HL-60 (cell line): ENCODE measurements around the gene CEACAM4.

Experiments
- DNase-seq, 2 experiments: peaks; one replicate each; pipeline ENCODE4 v3.0.0-alpha.2; 2010 to 2020; ENCODE audit warnings: low read depth in 1 of 2, low spot score in 1 of 2
- H3K27ac ChIP-seq: fragments of 250-450 bp; sonication (Bioruptor Pico); replicated peaks from 2 replicates; pipeline ENCODE4 v1.5.1; 2020; ENCODE audit warnings: mild to moderate bottlenecking, moderate library complexity
- H3K27me3 ChIP-seq: fragments of 250-450 bp; sonication (Bioruptor Pico); 2 replicates; pipeline ENCODE4 v1.5.1; 2021; ENCODE audit warnings: mild to moderate bottlenecking, moderate library complexity; ENCODE audit not compliant: insufficient read depth, poor library complexity, severe bottlenecking
- H3K4me3 ChIP-seq: replicated peaks from 2 replicates; pipeline ENCODE4 v1.5.1; 2011; ENCODE audit warnings: mild to moderate bottlenecking, control low read depth, low read length; ENCODE audit not compliant: insufficient read depth
- GABPA ChIP-seq: IDR thresholded peaks from 2 replicates; pipeline ENCODE4 v1.6.1; 2012; ENCODE audit warnings: low read depth
- POLR2AphosphoS5 ChIP-seq: IDR thresholded peaks from 2 replicates; pipeline ENCODE4 v1.6.1; 2012; ENCODE audit warnings: low read depth
- SPI1 ChIP-seq: IDR thresholded peaks from 2 replicates; pipeline ENCODE4 v1.6.1; 2012; ENCODE audit warnings: low read depth, mild to moderate bottlenecking, borderline replicate concordance
- TF ChIP-seq, protein P1 (sequence below): IDR thresholded peaks from 2 replicates; pipeline ENCODE4 v1.6.1; 2012; ENCODE audit warnings: low read depth; ENCODE audit not compliant: insufficient replicate concordance
- TF ChIP-seq, protein P2 (sequence below): IDR thresholded peaks from one replicate; pipeline ENCODE4 v1.5.1; 2011; ENCODE audit warnings: low read length, control low read depth, inconsistent platforms; ENCODE audit not compliant: insufficient read depth

Gene CEACAM4

DNA sequence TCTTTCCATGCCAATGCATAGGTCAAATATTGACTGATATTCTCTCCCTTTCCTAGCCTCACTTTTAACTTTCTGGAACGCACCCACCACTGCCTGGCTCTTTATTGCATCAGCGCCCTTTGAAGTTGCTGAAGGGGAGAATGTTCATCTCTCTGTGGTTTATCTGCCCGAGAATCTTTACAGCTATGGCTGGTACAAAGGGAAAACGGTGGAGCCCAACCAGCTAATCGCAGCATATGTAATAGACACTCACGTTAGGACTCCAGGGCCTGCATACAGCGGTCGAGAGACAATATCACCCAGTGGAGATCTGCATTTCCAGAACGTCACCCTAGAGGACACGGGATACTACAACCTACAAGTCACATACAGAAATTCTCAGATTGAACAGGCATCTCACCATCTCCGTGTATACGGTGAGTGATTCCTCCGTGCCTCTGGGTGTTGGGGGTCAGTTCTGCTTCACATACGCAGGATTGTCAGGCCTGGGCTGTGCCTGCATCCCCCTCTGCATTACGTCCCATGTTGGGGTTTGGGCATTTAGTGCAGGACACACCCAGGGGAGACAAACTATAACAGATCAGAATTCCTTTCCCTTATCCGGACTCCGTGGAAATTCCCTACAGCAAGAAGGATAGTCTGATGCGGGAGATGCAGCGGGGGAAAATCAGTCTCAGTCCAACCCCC is 49.6 kb downstream of the CEACAM4 start:
- TF ChIP-seq POLR2AphosphoS5: no peak
- TF ChIP-seq, protein P1, sequence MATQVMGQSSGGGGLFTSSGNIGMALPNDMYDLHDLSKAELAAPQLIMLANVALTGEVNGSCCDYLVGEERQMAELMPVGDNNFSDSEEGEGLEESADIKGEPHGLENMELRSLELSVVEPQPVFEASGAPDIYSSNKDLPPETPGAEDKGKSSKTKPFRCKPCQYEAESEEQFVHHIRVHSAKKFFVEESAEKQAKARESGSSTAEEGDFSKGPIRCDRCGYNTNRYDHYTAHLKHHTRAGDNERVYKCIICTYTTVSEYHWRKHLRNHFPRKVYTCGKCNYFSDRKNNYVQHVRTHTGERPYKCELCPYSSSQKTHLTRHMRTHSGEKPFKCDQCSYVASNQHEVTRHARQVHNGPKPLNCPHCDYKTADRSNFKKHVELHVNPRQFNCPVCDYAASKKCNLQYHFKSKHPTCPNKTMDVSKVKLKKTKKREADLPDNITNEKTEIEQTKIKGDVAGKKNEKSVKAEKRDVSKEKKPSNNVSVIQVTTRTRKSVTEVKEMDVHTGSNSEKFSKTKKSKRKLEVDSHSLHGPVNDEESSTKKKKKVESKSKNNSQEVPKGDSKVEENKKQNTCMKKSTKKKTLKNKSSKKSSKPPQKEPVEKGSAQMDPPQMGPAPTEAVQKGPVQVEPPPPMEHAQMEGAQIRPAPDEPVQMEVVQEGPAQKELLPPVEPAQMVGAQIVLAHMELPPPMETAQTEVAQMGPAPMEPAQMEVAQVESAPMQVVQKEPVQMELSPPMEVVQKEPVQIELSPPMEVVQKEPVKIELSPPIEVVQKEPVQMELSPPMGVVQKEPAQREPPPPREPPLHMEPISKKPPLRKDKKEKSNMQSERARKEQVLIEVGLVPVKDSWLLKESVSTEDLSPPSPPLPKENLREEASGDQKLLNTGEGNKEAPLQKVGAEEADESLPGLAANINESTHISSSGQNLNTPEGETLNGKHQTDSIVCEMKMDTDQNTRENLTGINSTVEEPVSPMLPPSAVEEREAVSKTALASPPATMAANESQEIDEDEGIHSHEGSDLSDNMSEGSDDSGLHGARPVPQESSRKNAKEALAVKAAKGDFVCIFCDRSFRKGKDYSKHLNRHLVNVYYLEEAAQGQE: no peak
- TF ChIP-seq GABPA: no peak
- TF ChIP-seq, protein P2, sequence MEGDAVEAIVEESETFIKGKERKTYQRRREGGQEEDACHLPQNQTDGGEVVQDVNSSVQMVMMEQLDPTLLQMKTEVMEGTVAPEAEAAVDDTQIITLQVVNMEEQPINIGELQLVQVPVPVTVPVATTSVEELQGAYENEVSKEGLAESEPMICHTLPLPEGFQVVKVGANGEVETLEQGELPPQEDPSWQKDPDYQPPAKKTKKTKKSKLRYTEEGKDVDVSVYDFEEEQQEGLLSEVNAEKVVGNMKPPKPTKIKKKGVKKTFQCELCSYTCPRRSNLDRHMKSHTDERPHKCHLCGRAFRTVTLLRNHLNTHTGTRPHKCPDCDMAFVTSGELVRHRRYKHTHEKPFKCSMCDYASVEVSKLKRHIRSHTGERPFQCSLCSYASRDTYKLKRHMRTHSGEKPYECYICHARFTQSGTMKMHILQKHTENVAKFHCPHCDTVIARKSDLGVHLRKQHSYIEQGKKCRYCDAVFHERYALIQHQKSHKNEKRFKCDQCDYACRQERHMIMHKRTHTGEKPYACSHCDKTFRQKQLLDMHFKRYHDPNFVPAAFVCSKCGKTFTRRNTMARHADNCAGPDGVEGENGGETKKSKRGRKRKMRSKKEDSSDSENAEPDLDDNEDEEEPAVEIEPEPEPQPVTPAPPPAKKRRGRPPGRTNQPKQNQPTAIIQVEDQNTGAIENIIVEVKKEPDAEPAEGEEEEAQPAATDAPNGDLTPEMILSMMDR: no peak
- no peak for TF ChIP-seq SPI1
- H3K27ac ChIP-seq: no peak overlapping the region; the same call in 1 of the 2 replicates

DNA sequence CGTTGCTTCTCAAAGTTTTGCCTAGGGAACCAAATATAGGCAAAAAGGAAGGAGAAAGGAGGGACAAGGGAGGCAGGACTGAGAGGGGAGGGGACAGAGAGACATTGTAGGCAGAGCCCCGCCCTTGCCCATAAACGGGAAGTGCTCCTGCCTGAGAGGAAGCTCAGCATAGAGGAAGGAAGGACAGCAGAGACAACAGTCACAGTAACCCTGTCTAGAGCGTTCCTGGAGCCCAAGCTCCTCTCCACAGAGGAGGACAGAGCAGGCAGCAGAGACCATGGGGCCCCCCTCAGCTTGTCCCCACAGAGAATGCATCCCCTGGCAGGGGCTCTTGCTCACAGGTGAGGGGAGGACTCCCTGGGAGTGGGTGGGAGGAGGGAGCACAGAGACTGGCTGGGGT is 50.9 kb downstream of the CEACAM4 start, which contains the start of gene CEACAM21:
Gene CEACAM21 (plus strand): TSS at position 169 of the 400 bp plus-strand sequence. CDS start 109 bp downstream, at position 278.
- Histone ChIP-seq H3K4me3 (peak within 1 kb of the TSS; percentile 24), H3K27me3 (no peaks in the 10 kb centered on the region), H3K27ac (peak within 1 kb of the TSS; percentile 80)
- TF ChIP-seq, protein P1: peak; percentile 48
- TF ChIP-seq POLR2AphosphoS5 (peak; percentile 85), GABPA (peak; percentile 65), SPI1 (peak; percentile 100)
- TF ChIP-seq, protein P2: no peak
- peak; percentile 59 to 95 for DNase-seq

More for the DNA sequence above, 49.6 kb downstream of the CEACAM4 start:
- no peaks in the 10 kb centered on the region for H3K27me3 ChIP-seq
- H3K4me3 ChIP-seq: no peak overlapping the region
- DNase-seq: no peak

DNA sequence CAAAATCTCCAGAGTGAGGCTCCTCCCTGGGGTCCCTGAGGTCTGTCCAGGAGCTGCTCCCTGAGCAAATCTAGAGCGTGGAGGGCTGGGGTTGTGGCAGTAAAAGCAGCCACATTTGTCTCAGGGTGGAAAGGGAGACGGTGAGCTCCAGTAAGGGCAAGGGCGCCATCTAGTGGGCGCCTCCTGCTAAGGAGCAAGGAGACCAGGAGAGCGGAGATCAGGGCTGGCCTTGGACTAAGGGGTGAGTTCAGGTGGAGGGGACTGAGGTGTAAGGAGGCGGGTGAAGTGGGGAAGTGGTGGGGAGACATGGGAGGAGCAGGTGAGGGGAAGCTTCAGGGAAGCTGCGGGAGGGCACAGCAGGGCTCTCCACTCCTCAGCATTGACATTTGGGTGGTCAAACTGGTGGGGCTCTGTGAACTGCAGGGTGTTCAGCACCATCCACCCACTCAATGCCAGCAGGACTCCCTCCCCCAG is 56.2 kb downstream of the CEACAM4 start:
- Histone ChIP-seq H3K27me3 (peaks cover 16% of the 10 kb centered on the region), H3K27ac (no peak overlapping the region), H3K4me3 (no peak overlapping the region)
- DNase-seq: peak; percentile 58 to 78
- TF ChIP-seq, protein P2: peak; percentile 80
- no peak for TF ChIP-seq GABPA
- no peak for TF ChIP-seq POLR2AphosphoS5
- TF ChIP-seq, protein P1: no peak
- no peak for TF ChIP-seq SPI1
